ENCODE measurements around the gene MIGA2.

DNA sequence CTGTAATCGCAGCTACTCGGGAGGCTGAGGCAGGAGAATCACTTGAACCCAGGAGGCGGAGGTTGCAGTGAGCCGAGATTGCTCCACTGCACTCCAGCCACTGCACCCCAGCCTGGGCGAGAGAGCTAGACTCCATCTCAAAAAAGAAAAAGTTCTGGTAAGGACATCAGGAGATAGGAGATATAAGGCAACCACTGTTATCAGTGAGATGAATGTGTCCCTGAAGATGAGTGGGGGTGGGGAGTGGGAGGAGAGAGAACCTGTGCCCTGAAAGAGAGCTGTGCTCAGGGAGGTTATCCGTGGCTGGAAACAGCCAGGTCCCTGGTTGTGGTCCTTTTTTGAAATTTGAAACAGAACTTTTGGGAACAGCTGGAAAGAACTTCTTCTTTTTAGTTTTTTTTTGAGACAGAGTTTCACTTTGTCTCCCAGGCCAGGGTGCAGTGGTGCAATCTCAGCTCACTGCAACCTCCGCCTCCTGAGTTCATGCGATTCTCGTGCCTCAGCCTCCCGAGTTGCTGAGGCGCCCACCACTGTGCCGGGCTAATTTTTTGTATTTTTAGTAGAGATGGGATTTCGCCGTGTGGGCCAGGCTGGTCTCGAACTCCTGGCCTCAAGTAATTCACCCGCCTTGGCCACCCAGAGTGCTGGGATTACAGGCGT is 77.3 kb downstream of the MIGA2 start:
- TF ChIP-seq ZNF121 (tag by site-specific recombination; IDR thresholded peaks at IDR 0.05) (no peak), ZNF175 (tag by site-specific recombination; IDR thresholded peaks at IDR 0.05) (no peak), ZNF140 (tag by site-specific recombination; IDR thresholded peaks at IDR 0.05) (no peak), ZNF600 (tag by site-specific recombination; IDR thresholded peaks at IDR 0.05) (no peak)
- TF ChIP-seq, protein P1, sequence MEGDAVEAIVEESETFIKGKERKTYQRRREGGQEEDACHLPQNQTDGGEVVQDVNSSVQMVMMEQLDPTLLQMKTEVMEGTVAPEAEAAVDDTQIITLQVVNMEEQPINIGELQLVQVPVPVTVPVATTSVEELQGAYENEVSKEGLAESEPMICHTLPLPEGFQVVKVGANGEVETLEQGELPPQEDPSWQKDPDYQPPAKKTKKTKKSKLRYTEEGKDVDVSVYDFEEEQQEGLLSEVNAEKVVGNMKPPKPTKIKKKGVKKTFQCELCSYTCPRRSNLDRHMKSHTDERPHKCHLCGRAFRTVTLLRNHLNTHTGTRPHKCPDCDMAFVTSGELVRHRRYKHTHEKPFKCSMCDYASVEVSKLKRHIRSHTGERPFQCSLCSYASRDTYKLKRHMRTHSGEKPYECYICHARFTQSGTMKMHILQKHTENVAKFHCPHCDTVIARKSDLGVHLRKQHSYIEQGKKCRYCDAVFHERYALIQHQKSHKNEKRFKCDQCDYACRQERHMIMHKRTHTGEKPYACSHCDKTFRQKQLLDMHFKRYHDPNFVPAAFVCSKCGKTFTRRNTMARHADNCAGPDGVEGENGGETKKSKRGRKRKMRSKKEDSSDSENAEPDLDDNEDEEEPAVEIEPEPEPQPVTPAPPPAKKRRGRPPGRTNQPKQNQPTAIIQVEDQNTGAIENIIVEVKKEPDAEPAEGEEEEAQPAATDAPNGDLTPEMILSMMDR (tag by site-specific recombination; IDR thresholded peaks at IDR 0.05), result no peak
